Measurements from ENCODE around the gene CLCN2.

The CLCN2 gene

DNA sequence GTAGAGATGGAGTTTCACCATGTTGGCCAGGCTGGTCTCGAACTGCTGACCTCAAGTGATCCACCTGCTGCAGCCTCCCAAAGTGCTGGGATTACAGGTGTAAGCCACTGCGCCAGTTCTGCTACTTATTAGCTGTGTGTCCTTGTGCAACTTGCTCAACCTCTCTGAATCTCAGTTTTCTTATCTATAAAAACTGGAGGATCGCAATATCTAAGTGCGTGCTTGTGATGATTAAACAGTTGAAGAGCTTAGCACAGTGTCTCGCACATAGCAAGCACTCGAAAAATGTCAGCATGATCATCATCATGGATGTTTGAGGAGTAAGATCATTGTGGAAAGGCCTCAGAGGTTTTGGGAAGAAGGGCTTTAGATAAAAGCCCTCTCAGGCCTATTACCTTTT lies 10.8 kb downstream of the CLCN2 start:
- no peak for TF ChIP-seq CTCF (IDR thresholded peaks at IDR 0.05)

- no peak for TF ChIP-seq CTCF (IDR thresholded peaks at IDR 0.05)
These were observed 11.6 kb downstream of the CLCN2 start for GRCh38 chr3:184349563-184350470.

- no peak for TF ChIP-seq CTCF (IDR thresholded peaks at IDR 0.05)
These were observed 13.4 kb downstream of the CLCN2 start for GRCh38 chr3:184348057-184348382.

GRCh38 chr3:184347321-184348056 lies 13.9 kb downstream of the CLCN2 start:
- TF ChIP-seq CTCF (IDR thresholded peaks at IDR 0.05): no peak

- TF ChIP-seq CTCF (IDR thresholded peaks at IDR 0.05): no peak
These were observed 14.8 kb downstream of the CLCN2 start for GRCh38 chr3:184346480-184347190.

- peak; percentile 69 for TF ChIP-seq CTCF (IDR thresholded peaks at IDR 0.05)
These were observed 15.9 kb downstream of the CLCN2 start for GRCh38 chr3:184345317-184346144.
